Transverse colon (tissue), 4 donors: ENCODE results near the gene DUT. TPM values are rescaled to one million over a fixed set of nuclear protein-coding genes. Genes with fewer than 3 reads are reported as not detected.

Source experiments
- DNase-seq: peaks from one replicate; pipeline ENCODE4 v3.0.0-alpha.2; 2019
- H3K27ac ChIP-seq, 4 donors: fragments of 200-600 bp; sonication (generic); 2 replicates each; pipeline ENCODE4 v1.5.1; 2016 to 2018; ENCODE audit warnings: inconsistent platforms in 4 of 4
- H3K27me3 ChIP-seq: fragments of 200-600 bp; sonication (generic); 2 replicates; pipeline ENCODE4 v1.5.1; 2017; ENCODE audit warnings: inconsistent platforms
- H3K36me3 ChIP-seq, 4 donors: fragments of 200-600 bp; sonication (generic); 2 replicates each; pipeline ENCODE4 v1.5.1; 2017 to 2019; ENCODE audit warnings: inconsistent platforms in 4 of 4
- H3K4me1 ChIP-seq, 4 donors: fragments of 200-600 bp; sonication (generic); 2 replicates each; pipeline ENCODE4 v1.5.1; 2017 to 2020; ENCODE audit warnings: inconsistent platforms in 4 of 4
- H3K4me3 ChIP-seq, 4 donors: fragments of 200-600 bp; sonication (generic); 1 replicate in 1 of 4; 2 replicates in 3 of 4; pipeline versions ENCODE4 v1.5.1 to v1.6.1; 2017 to 2019; ENCODE audit warnings: inconsistent platforms in 4 of 4
- H3K9me3 ChIP-seq, 2 donors: fragments of 200-600 bp; sonication (generic); 2 replicates each; pipeline ENCODE4 v1.5.1; 2017 to 2019; ENCODE audit warnings: inconsistent platforms in 2 of 2
- EP300 ChIP-seq: sonication (generic); formaldehyde crosslinking; IDR thresholded peaks from one replicate; pipeline ENCODE4 v1.6.1; 2017; ENCODE audit warnings: antibody characterized with exemption, low read depth
- POLR2A ChIP-seq: fragments of 450-650 bp; IDR thresholded peaks from one replicate; pipeline ENCODE4 v1.6.1; 2016; ENCODE audit warnings: antibody characterized with exemption, mild to moderate bottlenecking, moderate library complexity
- POLR2AphosphoS5 ChIP-seq, 3 donors: sonication (generic); formaldehyde crosslinking; IDR thresholded peaks; one replicate each; pipeline ENCODE4 v1.6.1; 2016; ENCODE audit warnings: antibody characterized with exemption in 3 of 3
- WGBS, 2 donors: methylation state at CpG; one replicate each; pipeline ENCODE4 v1.1.5; 2018; ENCODE audit warnings: low coverage in 1 of 2; 5-methylcytosine and 5-hydroxymethylcytosine counted together
- in situ Hi-C, 4 donors: fragments of 200-750 bp; cut with MboI; loops; one replicate each; pipeline versions ENCODE4 v1.15.0 to v1.15.1; 2017; ENCODE audit warnings: low sequenced_read_pairs in 3 of 4, low pct_ligation_motif_present in 1 of 4, low pct_unique_long_range_greater_than_20kb in 1 of 4
- intact Hi-C: fragments of 100-400 bp; cut with DNase I; formaldehyde crosslinking; loops from one replicate; pipeline ENCODE4 v1.15.1; 2023; ENCODE audit warnings: low total_unique reads
- total RNA-seq, 4 donors: library from RNA; depleted of rRNA; stranded (reverse); fragments of >200 nt; gene quantifications; one replicate each; pipeline ENCODE4 v1.1.0, GENCODE V29; 2016
- TF ChIP-seq, protein P1 (sequence below), 5 experiments: fragments of 200-600 bp in 3 of 5; fragments of 450-650 bp in 2 of 5; sonication (generic) in 3 of 5; IDR thresholded peaks; 1 replicate in 2 of 5; 2 replicates in 3 of 5; pipeline ENCODE4 v1.5.1; 2016 to 2017; ENCODE audit warnings: antibody characterized with exemption in 5 of 5, inconsistent platforms in 3 of 5, mild to moderate bottlenecking in 2 of 5, moderate library complexity in 1 of 5

DUT gene
- total RNA-seq, 4 donors from 2014 or later = 19.5 to 63.1 (median 45.3) TPM

DNA sequence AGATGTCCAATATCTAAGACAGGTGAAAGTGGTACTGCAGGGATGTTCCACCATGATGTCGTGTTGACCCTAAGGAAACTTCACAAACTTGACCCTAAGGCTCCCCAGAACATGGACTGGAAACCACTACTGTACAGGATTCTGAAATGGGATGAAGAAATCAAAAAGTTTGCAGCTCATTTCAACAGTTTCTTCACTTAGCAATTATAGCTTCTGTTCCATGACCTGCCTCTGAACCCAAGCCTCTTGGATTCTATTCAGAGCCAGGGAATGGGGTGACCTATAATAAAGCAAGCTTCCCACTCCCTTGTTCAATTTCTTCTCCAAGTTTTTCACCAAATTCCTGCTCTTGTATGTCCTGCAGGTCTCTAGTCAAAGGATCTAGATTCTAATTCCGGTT, 40.7 kb downstream of the DUT start:
- 74 to 90% methylated on average over 2 of the region's 2 CpGs for WGBS, 2 donors

DNA sequence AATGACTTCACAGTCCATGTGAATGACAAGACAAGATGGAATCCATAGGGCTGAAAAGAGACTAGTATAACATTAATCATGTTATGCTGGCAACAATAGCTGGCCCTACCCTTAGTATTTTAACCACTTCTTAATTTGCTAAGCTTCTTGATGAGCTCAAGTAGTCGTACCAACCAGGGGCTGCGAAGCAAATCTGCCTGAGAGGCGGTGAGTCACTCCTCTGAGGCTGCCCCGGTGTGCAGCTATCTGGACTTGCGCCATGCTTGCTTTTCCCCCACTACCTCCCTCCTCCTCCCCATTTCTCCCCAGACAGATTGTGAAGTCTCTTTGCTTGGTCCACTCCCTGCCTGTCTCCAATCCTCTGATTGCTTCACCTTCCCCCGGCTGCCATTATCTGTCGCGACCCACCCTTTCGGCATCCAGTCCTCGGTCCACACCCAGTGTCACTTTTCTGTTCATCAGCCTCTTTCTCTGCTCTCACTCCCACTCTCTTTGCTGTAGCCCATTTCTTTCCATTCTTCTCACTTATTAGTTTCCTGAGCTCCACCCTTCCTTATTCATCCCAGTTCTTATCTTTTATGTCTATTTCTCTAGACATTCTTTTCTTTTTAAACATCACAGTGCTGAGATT, 42.7 kb downstream of the DUT start:
- Histone ChIP-seq H3K4me3 (no peak overlapping the region), H3K27ac (no peak overlapping the region), H3K27me3 (no peaks in the 10 kb centered on the region), H3K4me1 (no peaks in the 10 kb centered on the region), H3K36me3 (no peaks in the 10 kb centered on the region), H3K9me3 (no peaks in the 10 kb centered on the region)
- TF ChIP-seq, protein P1, sequence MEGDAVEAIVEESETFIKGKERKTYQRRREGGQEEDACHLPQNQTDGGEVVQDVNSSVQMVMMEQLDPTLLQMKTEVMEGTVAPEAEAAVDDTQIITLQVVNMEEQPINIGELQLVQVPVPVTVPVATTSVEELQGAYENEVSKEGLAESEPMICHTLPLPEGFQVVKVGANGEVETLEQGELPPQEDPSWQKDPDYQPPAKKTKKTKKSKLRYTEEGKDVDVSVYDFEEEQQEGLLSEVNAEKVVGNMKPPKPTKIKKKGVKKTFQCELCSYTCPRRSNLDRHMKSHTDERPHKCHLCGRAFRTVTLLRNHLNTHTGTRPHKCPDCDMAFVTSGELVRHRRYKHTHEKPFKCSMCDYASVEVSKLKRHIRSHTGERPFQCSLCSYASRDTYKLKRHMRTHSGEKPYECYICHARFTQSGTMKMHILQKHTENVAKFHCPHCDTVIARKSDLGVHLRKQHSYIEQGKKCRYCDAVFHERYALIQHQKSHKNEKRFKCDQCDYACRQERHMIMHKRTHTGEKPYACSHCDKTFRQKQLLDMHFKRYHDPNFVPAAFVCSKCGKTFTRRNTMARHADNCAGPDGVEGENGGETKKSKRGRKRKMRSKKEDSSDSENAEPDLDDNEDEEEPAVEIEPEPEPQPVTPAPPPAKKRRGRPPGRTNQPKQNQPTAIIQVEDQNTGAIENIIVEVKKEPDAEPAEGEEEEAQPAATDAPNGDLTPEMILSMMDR (IDR thresholded peaks at IDR 0.05) = no peak
- no peak for TF ChIP-seq POLR2AphosphoS5 (IDR thresholded peaks at IDR 0.05)
- TF ChIP-seq POLR2A = no peak
- TF ChIP-seq EP300 = no peak
- no peak for DNase-seq
- WGBS, 2 donors = 90 to 93% methylated on average over 3 to 10 of the region's 10 CpGs
- intact Hi-C loops (no loop called here), in situ Hi-C loops (loop anchor here in 1 of 4 donors (25.0 kb wide), 1 partner anchor 438 kb away; the partner anchor contains the start of gene CEP152)

More for the DNA sequence above, 40.7 kb downstream of the DUT start:
- intact Hi-C loops = no loop called here
- no peak for DNase-seq
- TF ChIP-seq POLR2AphosphoS5 (IDR thresholded peaks at IDR 0.05) = no peak
- TF ChIP-seq EP300 = no peak
- TF ChIP-seq, protein P1 (IDR thresholded peaks at IDR 0.05) = no peak
- no peak for TF ChIP-seq POLR2A
- H3K9me3 ChIP-seq = no peaks in the 10 kb centered on the region
- in situ Hi-C loops = loop anchor here in 1 of 4 donors (25.0 kb wide), 1 partner anchor 440 kb away; the partner anchor contains the start of gene CEP152
- no peaks in the 10 kb centered on the region for H3K4me1 ChIP-seq
- no peaks in the 10 kb centered on the region for H3K27me3 ChIP-seq
- H3K4me3 ChIP-seq = no peak overlapping the region
- no peaks in the 10 kb centered on the region for H3K36me3 ChIP-seq
- H3K27ac ChIP-seq = no peak overlapping the region

DNA sequence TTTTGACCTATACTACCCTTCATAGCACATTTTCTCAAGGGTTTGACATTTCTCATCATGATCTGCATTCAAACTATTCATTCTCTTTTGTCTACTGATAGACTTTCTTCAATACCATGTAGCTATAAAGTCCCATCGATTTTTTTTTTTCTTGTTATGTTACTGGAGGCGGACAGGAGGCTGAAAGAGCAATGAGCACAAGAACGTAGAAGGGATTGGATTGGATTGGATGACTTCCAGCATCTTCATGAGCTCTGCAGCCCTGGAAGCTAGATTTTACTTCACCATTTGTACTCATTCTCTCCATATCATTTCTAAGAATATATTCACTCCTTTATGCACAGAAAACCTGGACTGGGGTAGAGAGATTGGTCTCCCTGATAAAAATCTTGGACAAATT, 43.2 kb downstream of the DUT start:
- no peak for TF ChIP-seq POLR2AphosphoS5 (IDR thresholded peaks at IDR 0.05)
- no peak for TF ChIP-seq POLR2A
- TF ChIP-seq, protein P1 (IDR thresholded peaks at IDR 0.05) = no peak
- TF ChIP-seq EP300 = no peak
- H3K27me3 ChIP-seq = no peaks in the 10 kb centered on the region
- in situ Hi-C loops (loop anchor here in 1 of 4 donors (25.0 kb wide), 1 partner anchor 438 kb away; the partner anchor contains the start of gene CEP152), intact Hi-C loops (no loop called here)
- H3K9me3 ChIP-seq = no peaks in the 10 kb centered on the region
- no peaks in the 10 kb centered on the region for H3K4me1 ChIP-seq
- 77 to 82% methylated on average over 3 of the region's 3 CpGs for WGBS, 2 donors
- H3K4me3 ChIP-seq = no peak overlapping the region
- H3K36me3 ChIP-seq = no peaks in the 10 kb centered on the region
- no peak for DNase-seq
- H3K27ac ChIP-seq = no peak overlapping the region

DNA sequence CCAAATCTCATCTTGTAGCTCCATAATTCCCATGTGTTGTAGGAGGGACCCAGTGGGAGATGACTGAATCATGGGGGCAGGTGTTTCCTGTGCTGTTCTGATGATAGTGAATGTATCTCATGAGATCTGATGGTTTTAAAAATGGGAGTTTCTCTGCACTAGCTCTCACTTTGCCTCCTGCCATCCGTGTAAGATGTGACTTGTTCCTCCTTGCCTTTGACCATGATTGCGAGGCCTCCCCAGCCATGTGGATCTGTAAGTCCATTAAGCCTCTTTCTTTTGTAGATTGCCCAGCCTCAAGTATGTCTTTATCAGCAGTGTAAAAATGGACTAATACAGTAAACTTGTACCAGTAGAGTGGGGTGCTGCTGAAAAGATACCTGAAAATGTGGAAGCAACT, 44.5 kb downstream of the DUT start:
- intact Hi-C loops = no loop called here
- Histone ChIP-seq H3K4me3 (no peak overlapping the region), H3K27me3 (no peaks in the 10 kb centered on the region), H3K36me3 (no peaks in the 10 kb centered on the region), H3K9me3 (no peaks in the 10 kb centered on the region), H3K4me1 (no peaks in the 10 kb centered on the region), H3K27ac (no peak overlapping the region)
- DNase-seq = no peak
- TF ChIP-seq, protein P1 (IDR thresholded peaks at IDR 0.05) = no peak
- TF ChIP-seq POLR2AphosphoS5 (IDR thresholded peaks at IDR 0.05) (no peak), EP300 (no peak), POLR2A (no peak)
- in situ Hi-C loops = no loop called here
- WGBS, 2 donors = 88 to 100% methylated on average over 2 of the region's 2 CpGs
